Measurements from ENCODE around the gene HPSE2.

HPSE2 gene

DNA sequence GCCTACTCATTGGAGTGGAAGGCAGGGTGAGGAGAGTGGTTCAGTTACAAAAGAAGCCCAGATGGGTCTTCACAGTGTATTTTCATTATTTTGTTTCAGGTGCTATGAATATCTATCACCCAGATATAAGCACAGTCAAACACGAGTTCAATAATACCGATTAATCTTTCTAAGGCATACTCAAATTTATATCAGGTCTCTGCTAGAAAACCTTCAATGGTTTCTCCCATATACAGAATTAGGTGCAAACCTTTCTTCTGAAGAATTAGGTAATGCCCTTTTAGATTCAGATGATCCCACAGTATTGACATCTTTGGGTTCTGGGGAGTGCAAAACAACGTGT is 774.2 kb downstream of the HPSE2 start:
- no peak for DNase-seq (ENCODE audit: low read depth)

DNA sequence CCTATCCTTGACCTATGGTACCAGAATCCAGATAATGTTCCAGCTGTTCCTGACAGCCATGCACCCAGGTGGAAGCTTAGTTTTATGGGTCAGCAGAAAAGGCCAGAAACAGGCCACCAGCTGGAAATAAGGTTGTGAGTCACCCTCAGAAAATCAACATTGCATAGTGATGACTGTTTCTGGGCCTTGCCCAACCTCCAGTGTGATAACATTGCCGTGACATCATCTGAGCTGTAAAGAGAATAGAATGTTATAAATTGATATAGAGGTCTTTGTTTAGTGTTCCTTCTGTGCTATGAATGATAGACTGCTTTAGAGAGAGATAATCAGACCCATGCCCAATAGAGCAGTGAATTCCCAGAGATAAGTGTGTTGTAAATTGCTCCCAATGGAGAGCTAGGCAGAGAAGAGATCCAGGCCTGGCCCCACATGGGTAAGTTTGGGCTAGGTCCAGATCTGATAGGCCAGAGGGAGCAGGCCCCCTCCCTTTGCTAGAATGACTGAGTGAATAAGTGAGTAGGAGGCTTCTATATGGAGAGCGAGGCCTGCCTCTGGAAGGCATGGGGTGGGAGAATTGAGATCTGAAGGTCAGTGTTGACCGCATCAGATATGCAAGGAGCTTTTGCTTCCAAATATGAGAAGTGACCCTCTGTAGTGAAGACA is 774.7 kb downstream of the HPSE2 start:
- DNase-seq (ENCODE audit: low read depth) = no peak

DNA sequence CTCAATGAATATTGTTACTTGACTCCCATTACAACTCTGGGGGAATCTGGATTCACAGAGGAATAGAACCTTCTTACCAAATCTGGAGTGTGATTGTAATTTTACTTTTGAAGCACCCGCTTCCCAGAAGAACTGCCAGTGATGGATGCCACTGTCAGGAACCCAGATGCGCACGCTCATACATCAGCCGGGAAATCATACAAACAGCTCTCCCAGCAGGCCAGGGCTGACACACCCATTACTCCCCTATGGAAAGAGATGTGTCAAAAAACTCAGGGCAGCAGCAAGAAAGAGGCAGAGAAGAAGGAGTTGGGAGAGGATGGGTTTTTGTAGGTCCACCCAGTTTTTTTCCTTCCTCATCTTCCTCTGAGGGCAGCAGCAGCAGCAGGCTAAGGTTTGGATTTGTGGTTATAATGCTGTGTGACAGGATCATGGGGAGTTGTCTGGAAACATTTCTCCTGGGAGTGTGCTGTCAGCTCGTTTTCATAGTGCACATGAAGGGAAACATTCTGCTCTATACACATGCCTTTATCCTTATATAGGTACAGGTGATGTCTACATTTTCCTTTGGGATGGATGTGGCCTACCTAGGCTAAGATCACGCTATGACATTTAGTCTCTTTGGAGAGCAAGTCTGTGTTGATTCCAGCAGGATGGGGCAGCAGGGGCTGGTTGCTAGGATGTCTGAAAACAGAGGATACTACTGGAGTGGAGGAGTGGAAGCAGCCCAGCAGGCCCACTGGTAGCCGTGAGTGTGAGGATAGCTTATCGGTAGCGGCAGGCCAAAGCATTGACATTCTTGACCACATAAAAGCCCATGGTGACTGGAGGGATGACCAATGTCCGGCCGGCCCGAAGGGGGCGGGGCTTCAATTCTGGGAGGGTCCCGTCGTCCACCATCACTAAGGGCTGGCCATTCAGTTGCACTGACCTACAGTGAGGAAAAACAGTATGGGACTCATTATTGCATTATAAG is 776.6 kb downstream of the HPSE2 start:
- DNase-seq (ENCODE audit: low read depth) = no peak

DNA sequence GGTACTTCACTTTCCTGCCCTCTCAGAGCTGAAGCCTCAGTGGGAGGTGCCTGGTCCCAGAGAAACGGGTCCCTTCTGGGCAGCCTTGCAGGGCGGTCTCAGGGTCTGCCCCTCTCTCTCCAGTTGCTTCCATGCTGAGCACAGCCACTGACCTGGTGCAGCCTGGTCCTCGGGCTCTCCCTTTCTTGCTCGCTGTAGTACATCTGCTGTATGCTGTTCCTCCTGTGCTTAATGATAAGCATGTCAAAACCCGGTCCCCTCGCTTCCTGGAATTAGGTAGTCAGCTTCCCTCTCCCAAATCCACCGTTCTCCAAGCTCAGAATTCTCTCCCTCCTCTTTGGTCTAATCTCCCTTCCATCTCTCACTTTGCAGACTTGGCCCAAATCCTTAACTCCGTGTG is 777.9 kb downstream of the HPSE2 start:
- DNase-seq (ENCODE audit: low read depth) = no peak

DNA sequence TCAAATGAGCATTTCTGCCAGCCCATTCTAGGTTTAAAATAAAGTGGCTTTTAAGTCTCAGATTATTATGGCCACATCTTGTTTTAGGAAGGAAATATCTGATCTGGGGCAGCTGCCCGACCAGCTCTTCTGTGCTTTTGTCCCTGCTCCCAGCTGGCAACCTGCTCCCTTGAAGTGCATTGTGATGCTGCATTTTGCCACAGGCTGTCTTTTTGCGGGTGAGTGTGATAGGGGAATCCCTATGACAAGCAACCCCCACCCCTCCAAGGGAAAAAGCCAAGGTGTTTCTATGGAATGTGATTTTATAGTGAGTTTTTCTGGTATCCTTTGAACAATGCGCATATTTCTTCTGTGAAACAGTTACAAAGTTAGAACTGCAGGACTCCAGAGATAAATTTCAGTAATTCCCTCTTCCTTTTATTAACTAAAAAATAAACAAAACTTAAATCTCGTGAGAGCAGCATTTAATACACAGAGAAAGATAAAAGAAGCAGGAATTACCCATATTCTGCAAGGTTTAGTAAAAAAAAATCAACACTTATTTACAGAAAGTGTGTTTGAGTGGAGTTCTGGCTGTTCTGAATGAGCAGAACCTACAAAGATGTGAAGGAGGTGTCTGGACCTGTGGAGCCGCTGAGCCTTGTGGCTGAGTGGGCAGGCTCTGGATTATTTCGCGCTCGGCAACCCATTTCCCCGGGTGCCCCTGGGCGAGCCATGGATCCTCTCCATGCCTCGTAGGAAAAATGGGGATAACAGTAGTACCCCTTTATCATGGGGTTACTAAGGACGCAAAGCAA is 778.8 kb downstream of the HPSE2 start:
- DNase-seq (ENCODE audit: low read depth) = no peak

DNA sequence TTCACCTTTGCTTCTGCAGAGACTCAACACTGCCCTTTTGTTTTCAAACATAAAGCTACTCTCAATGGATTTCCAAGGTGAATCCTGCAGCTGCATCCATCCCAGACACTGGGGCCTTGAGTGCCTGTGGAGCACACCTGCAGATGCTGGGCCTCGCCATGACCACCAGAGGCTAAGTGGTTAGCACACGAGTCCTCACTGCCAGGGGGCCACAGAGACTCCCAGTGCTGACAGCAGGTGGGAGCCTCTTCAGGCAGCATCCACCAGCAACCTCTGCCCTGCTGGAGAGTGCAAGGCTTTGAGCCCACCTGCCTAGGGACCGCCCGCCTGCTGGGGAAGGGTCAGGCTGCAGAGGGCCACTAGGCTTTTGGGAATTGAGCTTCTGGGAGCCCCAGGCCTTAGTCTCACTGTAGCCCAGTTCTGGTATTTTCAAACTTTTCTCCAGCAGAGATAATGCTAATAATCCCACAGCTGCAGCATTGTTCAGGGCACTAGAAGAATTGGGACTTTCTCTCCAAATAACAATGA is 779.5 kb downstream of the HPSE2 start:
- DNase-seq (ENCODE audit: low read depth) = no peak

DNA sequence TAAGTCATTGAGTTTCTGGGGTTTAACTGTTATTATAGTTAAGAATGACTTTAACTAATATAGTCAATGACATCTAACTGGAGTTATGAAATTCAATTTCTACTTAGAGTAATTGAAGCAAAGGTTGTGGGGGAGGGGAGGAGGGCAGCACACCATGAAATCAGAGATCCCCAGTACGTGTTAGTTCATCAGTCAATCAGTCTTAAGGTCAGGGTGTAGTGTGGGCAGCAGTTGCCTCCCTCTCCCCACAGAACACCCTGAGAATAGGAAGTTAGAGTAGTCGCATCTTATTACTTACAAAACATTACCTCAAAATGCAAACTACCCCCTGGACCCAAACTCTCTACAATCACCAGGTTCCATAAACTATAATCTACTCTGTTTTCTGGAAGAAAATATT is 781.9 kb downstream of the HPSE2 start:
- no peak for DNase-seq (ENCODE audit: low read depth)

DNA sequence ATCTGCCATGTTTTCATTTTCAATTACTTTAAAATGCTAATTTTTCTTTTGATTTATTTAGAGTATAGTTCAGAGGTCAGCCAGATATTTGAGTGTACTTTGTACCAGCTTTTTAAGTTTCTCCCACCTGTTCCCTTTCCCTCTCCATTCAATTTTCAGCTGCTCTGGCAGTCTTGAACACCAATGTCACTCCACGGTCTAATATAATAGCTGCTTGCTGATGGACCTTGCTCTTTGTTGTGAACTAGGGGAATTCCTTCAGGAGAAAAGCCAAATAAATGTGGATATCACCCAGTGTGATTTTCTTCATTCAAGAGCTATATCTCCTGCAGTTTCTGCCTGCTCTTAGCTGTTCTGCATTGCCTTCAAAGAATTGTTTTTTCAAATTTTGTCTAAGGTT is 785.0 kb downstream of the HPSE2 start:
- DNase-seq (ENCODE audit: low read depth) = no peak

DNA sequence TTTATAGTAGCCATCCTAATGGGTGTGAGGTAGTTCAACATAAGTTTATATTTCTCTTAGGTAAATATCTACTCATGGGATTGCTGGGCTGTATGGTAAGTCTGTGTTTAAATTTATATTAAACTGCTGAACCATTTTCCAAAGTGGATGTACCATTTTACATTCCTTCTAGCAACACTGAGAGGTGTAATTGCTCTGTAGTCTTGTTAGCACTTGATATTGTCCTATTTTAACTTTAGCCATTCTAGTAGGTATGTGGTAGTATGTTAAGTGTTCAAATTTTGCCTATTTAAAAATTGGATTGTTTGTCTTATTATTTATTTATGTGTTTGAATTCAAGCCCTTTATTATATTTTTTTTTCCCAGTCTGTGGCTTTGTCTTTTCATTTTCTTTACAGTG is 786.4 kb downstream of the HPSE2 start:
- DNase-seq (ENCODE audit: low read depth) = no peak

DNA sequence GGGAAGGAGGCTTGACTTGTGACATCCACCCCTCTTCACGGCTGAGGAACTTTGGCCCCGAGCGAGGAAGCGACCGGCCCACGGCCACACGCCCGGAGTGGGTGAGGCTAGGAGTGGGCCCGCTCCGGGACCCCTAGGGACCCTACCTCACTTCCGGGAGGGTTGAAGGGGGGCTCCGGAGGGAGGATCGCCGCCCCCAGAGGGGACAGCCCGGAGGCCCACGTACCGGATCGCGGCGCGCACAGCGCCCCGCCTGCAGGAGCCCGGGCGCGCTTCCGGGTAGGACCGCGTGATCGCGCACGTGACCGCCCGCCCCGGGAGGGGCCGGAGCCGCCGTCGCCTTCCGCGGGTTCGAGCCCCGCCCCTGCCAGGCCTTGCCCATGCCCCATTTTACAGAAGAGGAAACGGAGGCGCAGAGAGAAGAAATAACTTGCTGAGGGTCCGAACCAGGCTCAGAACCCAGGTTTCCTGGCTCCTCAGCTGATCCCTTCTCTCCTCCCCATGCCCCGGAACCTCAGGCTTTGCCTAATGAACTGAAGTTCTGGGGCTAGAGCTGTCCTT is 788.9 kb downstream of the HPSE2 start, which contains the start of gene HPS1:
HPS1 (minus strand) TSS at position 275 of the 561 bp plus-strand sequence. CDS start 3,695 bp downstream, outside the sequence.
- peak; percentile 56 for DNase-seq (ENCODE audit: low read depth)

DNA sequence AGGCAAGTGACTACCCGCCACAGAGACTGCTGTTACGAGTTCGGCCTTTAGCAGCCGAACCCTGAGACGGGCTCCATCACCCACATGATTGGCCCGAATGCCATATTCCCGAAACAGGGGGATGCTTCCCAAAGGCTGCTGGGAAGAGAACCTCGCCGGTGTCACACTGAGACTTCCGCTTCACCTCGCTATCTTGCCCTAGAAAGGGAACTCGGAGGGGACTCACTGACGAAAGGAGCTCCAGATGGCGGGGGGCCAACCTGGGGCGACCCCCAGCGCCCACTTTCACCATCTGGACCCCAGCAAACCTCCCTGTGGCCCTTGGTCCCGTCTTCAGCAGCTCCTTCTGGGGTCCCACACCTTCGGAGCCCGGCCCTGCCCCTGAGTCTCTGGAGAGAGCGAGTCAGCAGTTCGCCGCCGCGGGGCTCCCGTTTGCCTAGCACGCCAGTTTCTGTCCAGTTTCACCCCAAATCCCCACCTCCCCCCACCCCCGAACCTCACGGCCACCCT is 789.4 kb downstream of the HPSE2 start:
- DNase-seq (ENCODE audit: low read depth) = no peak

DNA sequence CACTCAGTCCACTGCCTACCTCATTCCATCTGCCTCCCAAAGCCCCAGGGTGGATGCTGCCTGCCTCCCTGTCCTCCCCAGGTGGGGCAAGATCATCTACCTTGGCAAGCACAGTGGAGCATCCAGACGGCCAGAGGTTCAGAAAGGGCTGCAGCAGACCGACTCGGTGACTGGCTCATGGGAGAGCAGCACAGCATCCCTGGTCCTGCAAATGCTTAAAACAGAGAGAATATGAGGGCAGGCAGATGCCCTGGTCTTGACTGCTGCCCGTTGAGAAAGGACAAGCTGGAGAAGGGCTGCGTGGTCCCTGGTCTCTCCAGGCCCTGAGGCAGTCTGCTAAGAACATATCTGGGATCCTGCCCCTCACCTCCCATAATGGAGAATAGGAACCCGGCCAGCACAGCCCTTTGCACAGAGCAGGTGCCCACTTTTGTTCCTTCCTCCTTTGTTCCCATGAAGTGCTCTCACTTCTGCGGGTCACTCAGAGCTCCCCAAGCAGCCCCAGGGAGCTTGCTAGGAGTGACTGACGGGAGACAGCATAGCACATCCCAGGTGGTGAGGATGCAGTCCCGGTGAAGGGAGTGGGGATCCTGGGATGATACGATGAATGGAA is 790.3 kb downstream of the HPSE2 start:
- no peak for DNase-seq (ENCODE audit: low read depth)

DNA sequence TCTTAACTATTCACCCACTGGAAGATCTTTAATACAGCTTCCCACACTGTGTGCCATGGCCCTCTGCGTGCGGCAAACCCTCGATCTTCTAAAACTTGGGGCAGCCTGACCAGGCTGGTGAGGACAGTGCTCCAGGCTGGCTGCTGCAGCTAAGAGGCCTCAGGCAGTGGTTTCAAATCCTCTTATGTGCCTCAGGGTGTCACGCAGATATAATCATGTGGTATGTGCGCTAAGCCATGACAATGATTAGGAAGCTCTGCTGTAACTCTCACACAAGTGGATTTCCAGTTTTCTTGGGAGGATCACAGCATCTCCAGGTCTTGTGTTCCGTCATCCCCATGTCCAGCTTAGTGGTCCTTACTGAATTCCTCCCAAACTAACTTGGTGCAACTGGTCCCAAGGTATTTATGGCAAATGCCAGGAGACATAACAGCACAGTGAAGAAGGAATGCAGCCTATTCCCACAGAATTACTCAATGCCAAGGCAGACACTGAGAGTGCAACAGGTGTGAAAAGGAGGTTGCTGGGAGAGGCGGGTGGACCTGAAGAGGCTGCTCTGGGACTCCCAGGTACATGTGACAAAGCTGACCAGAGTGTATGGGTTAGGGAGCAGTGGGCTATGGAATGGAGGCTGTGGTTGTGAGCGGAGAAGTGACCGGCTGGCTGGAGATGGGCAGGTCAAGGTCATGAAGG is 791.2 kb downstream of the HPSE2 start:
- DNase-seq (ENCODE audit: low read depth) = no peak

DNA sequence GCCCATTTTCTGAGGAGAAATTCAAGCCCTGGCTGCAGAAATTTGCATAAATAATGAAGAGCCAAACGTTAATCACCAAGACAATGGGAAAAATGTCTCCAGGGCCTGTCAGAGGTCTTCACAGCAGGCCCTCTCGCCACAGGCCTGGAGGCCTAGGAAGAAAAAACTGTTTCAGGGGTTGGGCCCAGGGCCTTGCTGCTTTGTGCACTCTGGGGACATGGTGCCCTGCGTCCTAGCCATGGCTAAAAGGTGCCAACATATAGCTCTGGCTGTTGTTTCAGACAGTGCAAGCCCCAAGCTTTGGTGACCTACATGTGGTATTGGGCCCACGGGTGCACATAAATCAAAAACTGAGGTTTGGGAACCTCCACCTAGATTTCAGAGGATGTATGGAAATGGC is 796.9 kb downstream of the HPSE2 start:
- DNase-seq (ENCODE audit: low read depth) = no peak

DNA sequence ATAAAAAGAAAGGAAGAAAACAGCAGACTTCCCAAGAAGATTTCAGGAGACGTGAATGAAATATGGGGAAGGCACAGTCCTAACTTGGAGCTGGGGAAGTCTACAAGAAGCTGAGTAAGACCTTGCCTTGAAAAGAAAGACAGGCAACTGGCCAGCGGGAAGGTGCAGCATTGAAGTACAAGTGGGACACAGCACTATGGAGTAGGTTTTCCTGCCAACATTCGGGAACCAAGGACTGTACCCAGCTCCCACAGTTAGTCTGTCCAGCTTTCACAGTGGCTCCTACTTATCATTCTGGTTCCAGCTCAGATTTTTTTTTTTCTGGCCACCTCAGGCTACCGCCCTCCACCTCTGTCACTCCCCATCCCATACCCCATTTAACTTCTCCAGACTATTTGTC is 798.9 kb downstream of the HPSE2 start:
- no peak for DNase-seq (ENCODE audit: low read depth)

DNA sequence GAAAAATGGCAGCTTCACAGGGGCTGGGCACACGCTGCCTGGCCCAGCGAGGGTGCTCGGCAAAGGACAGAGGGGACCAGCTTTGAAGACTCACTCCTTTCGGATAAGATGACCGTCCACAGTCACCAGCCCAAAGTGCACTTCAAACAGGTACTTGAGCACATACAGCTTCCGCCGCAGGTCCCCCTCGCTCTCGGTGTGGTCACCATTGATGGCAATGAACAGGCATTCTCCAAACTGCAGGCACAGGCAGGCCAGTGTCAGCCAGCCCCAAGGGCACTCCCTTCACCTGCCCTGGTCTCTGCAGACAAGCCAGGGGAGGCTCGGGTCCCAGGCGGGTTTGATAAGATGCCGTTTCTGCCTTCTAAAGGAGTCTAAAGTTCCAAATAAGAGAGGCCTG is 800.5 kb downstream of the HPSE2 start:
- no peak for DNase-seq (ENCODE audit: low read depth)

DNA sequence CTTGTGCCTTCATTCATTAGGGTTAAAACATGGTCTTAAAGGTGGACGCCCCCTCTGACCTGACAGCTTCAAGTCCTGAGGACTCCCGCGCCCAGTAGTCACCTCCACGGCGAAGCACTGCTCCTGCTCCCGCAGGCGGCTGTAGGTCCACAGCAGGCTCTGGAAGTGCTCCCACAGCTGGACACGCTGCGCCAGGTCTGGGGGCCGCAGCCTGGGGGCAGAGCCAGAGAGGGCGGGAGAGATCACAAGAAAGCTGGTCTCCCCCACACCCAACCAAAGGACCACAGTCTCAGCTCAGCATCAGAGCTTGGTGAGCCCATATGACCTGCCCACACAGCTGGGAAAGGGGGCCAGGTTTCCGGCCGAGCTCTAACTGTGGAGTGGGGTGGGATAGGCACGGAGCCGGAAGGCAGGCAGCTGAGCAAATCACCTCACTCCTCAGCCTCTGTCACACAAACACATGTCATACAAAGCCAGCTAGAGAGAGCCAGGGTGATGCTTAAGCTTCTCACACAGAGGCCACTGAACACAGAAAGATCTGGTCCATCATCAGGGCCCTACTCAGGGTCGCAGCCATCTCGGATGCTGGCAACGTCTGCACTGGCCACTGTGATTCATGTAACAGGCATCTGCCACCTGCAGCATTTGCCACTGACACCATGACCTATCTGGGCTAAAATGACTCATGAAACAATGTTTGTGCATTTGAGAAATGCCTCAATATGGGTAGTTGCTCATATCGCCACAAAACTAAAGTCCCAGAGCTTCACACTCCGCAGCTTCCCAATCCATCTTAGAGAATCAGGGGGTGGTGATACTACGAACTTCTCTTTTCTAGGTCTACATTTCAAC is 801.5 kb downstream of the HPSE2 start:
- DNase-seq (ENCODE audit: low read depth) = no peak

DNA sequence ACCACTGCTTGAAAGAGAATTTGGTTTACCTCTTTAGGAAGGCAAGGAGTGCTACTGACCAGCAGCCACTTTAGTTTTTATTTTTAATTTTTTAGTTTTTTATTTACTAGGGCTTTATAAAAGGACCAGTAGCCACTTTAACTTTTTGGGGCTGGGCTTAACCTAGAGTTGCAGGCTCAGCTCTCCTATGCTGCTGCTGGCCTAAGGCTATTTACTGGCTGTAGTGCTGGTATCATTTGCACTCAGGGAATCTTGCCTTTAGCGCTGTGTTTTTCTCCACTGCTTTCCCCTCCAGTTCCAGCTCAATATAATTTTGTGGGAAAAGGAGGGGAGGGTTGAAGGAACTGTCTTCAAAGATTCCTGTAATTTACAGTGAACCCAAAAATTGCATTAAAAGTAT is 802.3 kb downstream of the HPSE2 start:
- DNase-seq (ENCODE audit: low read depth) = no peak

DNA sequence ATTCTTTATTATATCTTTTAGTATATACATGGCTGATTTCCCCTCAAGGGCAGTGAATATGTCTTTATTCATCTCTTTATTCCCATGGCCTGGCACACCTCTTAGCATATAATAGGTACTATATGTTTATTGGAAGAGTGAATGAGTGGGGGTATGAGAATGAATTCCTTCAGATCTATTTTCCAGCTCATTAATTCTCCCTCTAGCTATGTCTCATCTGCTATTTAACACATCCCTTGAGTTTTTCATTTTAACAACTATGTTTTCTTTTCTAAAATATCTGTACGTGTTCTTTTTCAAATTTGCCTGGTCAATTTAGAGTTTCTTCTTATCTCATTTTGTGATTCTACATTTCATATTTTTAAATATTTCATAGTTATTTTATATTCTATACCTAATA is 803.3 kb downstream of the HPSE2 start:
- DNase-seq (ENCODE audit: low read depth) = no peak

DNA sequence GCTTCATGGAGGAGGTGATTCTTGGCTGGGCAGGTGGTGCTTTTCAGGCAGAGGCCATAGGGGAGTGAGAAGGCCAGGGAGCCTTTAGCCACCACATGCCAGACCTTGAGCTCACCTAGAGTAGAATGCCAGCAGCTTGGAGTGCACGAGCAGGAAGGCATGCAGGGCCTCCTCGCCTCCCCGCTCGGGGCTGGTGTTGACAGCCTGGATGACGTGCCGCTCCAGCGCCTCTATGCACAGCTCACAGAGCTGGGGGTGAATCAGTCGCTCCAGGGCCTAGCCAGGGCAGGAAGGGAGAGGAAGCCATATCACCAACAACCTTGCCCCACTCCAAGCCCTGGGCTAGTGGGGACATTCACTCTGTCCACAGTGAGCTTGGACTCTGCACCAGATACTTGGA is 804.6 kb downstream of the HPSE2 start:
- no peak for DNase-seq (ENCODE audit: low read depth)
